Urinary bladder (tissue), 4 donors: Measurements from ENCODE around the gene ITGB3. TPM values are rescaled to one million over a fixed set of nuclear protein-coding genes. Genes with fewer than 3 reads are reported as not detected.

ENCODE experiments used
- DNase-seq: peaks from one replicate; pipeline ENCODE4 v3.0.0-alpha.2; 2015; ENCODE audit errors: extremely low spot score
- H3K27ac ChIP-seq: one replicate; pipeline ENCODE4 v1.5.1; 2013; ENCODE audit warnings: low read depth, mild to moderate bottlenecking, moderate library complexity
- H3K36me3 ChIP-seq: one replicate; pipeline ENCODE4 v1.6.1; 2013; ENCODE audit warnings: mild to moderate bottlenecking, moderate library complexity; ENCODE audit not compliant: insufficient read depth
- H3K4me1 ChIP-seq: one replicate; pipeline ENCODE4 v1.6.1; 2013; ENCODE audit warnings: mild to moderate bottlenecking, moderate library complexity; ENCODE audit not compliant: insufficient read depth
- H3K4me3 ChIP-seq: one replicate; pipeline ENCODE4 v1.5.1; 2013; ENCODE audit warnings: low read depth, low read length
- WGBS: extraction: QIAGEN DNeasy Blood & Tissue Kit; methylation state at CpG from one replicate; pipeline ENCODE4 v1.1.7; 2013; 5-methylcytosine and 5-hydroxymethylcytosine counted together
- polyA plus RNA-seq: library from polyadenylated mRNA; stranded (reverse); fragments of 200-250 nt; gene quantifications from one replicate; pipeline ENCODE4 v1.2.3, GENCODE V29; 2013
- total RNA-seq: library from RNA; depleted of rRNA; stranded (reverse); fragments of >200 nt; gene quantifications from one replicate; pipeline ENCODE4 v1.2.3, GENCODE V29; 2014
- donor health status: healthy with polysubstance abuse.
- donor health status: healthy.

The ITGB3 gene
- total and polyA plus RNA-seq, 2 donors, result 19.2 to 20.2 TPM

- no peak for DNase-seq
- H3K27ac ChIP-seq, result no peak overlapping the region
- 31% methylated on average over 3 of the region's 3 CpGs for WGBS
- H3K4me1 ChIP-seq, result no peaks in the 10 kb centered on the region
- H3K36me3 ChIP-seq, result no peaks in the 10 kb centered on the region
- no peak overlapping the region for H3K4me3 ChIP-seq
These were observed 62.7 kb downstream of the ITGB3 start for GRCh38 chr17:47316311-47316710.

- H3K4me3 ChIP-seq, result no peak overlapping the region
- no peak for DNase-seq
- no peaks in the 10 kb centered on the region for H3K36me3 ChIP-seq
- H3K27ac ChIP-seq, result no peak overlapping the region
- 58% methylated on average over 2 of the region's 2 CpGs for WGBS
- no peaks in the 10 kb centered on the region for H3K4me1 ChIP-seq
These were observed 63.5 kb downstream of the ITGB3 start for GRCh38 chr17:47317119-47317518.

- WGBS, result 91% methylated on average over 3 of the region's 3 CpGs
- Histone ChIP-seq H3K36me3 (no peaks in the 10 kb centered on the region), H3K4me3 (no peak overlapping the region), H3K4me1 (no peaks in the 10 kb centered on the region), H3K27ac (peak overlapping the region; percentile 38)
- no peak for DNase-seq
These were observed 64.7 kb downstream of the ITGB3 start for GRCh38 chr17:47318197-47318918.

- no peak overlapping the region for H3K27ac ChIP-seq
- no peaks in the 10 kb centered on the region for H3K36me3 ChIP-seq
- no peaks in the 10 kb centered on the region for H3K4me1 ChIP-seq
- WGBS, result 88% methylated on average over 5 of the region's 5 CpGs
- DNase-seq, result no peak
- H3K4me3 ChIP-seq, result no peak overlapping the region
These were observed 67.4 kb downstream of the ITGB3 start for GRCh38 chr17:47320879-47321502.

- Histone ChIP-seq H3K36me3 (no peaks in the 10 kb centered on the region), H3K27ac (peak within 1 kb of the TSS; percentile 93), H3K4me3 (peak within 1 kb of the TSS; percentile 58), H3K4me1 (no peaks in the 10 kb centered on the region)
- under 1% methylated on average over 72 of the region's 72 CpGs for WGBS
- DNase-seq, result peak; percentile 59
These were observed 70.0 kb downstream of the ITGB3 start, which contains the start of gene EFCAB13 for GRCh38 chr17:47323382-47324223. Gene EFCAB13, plus strand, starts transcription at chr17:47323955. Its CDS starts 4,399 bp downstream, at chr17:47328354.

GRCh38 chr17:47324224-47325020, 70.8 kb downstream of the ITGB3 start:
- no peaks in the 10 kb centered on the region for H3K36me3 ChIP-seq
- no peaks in the 10 kb centered on the region for H3K4me1 ChIP-seq
- WGBS, result 29% methylated on average over 28 of the region's 28 CpGs
- peak overlapping the region; percentile 58 for H3K4me3 ChIP-seq
- peak; percentile 62 for DNase-seq
- H3K27ac ChIP-seq, result peak overlapping the region; percentile 93

- Histone ChIP-seq H3K27ac (no peak overlapping the region), H3K4me3 (no peak overlapping the region), H3K4me1 (no peaks in the 10 kb centered on the region), H3K36me3 (no peaks in the 10 kb centered on the region)
- no peak for DNase-seq
- 96% methylated on average over 1 of the region's 1 CpG for WGBS
These were observed 71.5 kb downstream of the ITGB3 start for GRCh38 chr17:47325176-47325575.

- Histone ChIP-seq H3K36me3 (no peaks in the 10 kb centered on the region), H3K27ac (no peak overlapping the region), H3K4me3 (no peak overlapping the region), H3K4me1 (no peaks in the 10 kb centered on the region)
- no peak for DNase-seq
- WGBS, result 98% methylated on average over 2 of the region's 2 CpGs
These were observed 76.9 kb downstream of the ITGB3 start for GRCh38 chr17:47330548-47330947.

- Histone ChIP-seq H3K27ac (no peak overlapping the region), H3K4me1 (no peaks in the 10 kb centered on the region), H3K36me3 (no peaks in the 10 kb centered on the region), H3K4me3 (no peak overlapping the region)
- DNase-seq, result no peak
These were observed 78.7 kb downstream of the ITGB3 start for GRCh38 chr17:47332287-47332686.

GRCh38 chr17:47335101-47335936, 81.7 kb downstream of the ITGB3 start:
- DNase-seq, result no peak
- 79% methylated on average over 4 of the region's 4 CpGs for WGBS
- no peak overlapping the region for H3K4me3 ChIP-seq
- no peaks in the 10 kb centered on the region for H3K4me1 ChIP-seq
- no peaks in the 10 kb centered on the region for H3K36me3 ChIP-seq
- no peak overlapping the region for H3K27ac ChIP-seq

- Histone ChIP-seq H3K4me3 (no peak overlapping the region), H3K4me1 (no peaks in the 10 kb centered on the region), H3K36me3 (no peaks in the 10 kb centered on the region), H3K27ac (no peak overlapping the region)
- WGBS, result 94% methylated on average over 3 of the region's 3 CpGs
- DNase-seq, result no peak
These were observed 84.4 kb downstream of the ITGB3 start for GRCh38 chr17:47338026-47338425.

GRCh38 chr17:47352848-47353247, 99.2 kb downstream of the ITGB3 start:
- Histone ChIP-seq H3K36me3 (no peaks in the 10 kb centered on the region), H3K27ac (no peak overlapping the region), H3K4me3 (no peak overlapping the region), H3K4me1 (no peaks in the 10 kb centered on the region)
- WGBS, result 84% methylated on average over 1 of the region's 1 CpG
- DNase-seq, result no peak
